ENCODE results near the gene TNS3.

TNS3 gene

GRCh38 chr7:47292832-47293309, 289.0 kb downstream of the TNS3 start:
- DNase-seq (ENCODE audit: low read depth in 4 of 4, low spot score in 1 of 4), result no peak

GRCh38 chr7:47291461-47292081, 290.3 kb downstream of the TNS3 start:
- no peak for DNase-seq (ENCODE audit: low read depth in 4 of 4, low spot score in 1 of 4)

- no peak for DNase-seq (ENCODE audit: low read depth in 4 of 4, low spot score in 1 of 4)
Observed at GRCh38 chr7:47290867-47291266, 291.0 kb downstream of the TNS3 start.

GRCh38 chr7:47290466-47290865, 291.4 kb downstream of the TNS3 start:
- no peak for DNase-seq (ENCODE audit: low read depth in 4 of 4, low spot score in 1 of 4)

- DNase-seq (ENCODE audit: low read depth in 4 of 4, low spot score in 1 of 4), result no peak
Observed at GRCh38 chr7:47288060-47288459, 293.9 kb downstream of the TNS3 start.

DNA sequence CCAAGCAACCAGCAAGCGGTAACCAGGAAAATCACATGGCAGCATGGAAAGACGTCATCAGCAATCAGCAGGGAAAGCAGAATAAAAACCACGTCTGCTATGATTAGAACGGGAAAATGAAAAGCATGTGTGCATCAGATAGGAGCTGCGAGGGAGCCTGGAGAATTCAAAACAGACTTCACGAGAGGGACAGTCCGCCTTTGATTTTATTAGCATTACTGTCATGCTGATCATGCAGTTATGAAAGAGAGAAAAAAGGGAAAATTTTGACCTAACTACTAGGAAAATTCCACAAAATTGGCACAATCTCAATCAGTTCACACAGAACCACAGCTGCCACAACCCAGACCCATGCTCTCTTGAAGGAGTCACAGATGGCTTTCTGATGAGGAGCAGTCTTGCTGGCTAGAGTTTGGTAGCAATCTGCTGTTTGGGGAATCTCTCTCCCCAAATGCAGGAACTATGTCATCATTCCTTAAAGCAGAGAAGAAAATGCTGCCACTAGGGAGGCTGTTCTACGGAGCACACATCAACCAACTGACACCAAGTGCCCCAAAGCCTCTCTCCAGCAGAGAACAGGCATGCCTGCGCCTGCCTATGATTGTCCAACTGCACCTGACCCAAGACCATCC, 295.9 kb downstream of the TNS3 start:
- DNase-seq (ENCODE audit: low read depth in 4 of 4, low spot score in 1 of 4), result no peak

GRCh38 chr7:47284691-47285635, 296.9 kb downstream of the TNS3 start:
- no peak for DNase-seq (ENCODE audit: low read depth in 4 of 4, low spot score in 1 of 4)

DNA sequence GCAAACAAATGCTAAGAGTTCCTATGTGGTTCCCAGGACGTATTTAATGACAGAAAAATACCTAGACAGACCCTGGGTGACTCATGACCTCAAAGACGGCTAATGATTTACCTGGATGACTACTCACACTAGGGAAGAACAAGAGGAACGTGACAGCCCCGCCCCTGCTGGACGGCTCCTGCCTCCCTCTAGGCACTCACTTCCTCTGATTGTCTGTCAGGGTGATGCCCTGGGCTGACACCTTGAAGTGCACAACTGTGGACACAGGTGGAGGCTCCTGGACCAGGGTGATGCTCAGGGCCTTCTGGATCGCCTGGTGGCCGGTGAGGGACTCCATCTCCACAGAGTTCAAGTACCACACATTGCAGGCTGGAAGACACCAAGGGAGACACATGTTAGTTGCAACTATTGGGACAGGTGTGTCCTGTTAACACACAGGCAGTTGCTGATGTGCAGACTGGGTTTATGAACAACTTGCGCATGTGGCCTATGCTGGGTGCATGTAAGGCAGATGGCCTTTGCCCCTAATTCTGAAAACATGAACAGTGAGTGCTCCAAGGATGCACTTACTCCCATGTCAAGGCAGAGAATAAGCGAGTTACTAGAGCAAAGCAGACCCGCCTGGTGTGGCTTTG, 298.3 kb downstream of the TNS3 start:
- no peak for DNase-seq (ENCODE audit: low read depth in 4 of 4, low spot score in 1 of 4)

DNA sequence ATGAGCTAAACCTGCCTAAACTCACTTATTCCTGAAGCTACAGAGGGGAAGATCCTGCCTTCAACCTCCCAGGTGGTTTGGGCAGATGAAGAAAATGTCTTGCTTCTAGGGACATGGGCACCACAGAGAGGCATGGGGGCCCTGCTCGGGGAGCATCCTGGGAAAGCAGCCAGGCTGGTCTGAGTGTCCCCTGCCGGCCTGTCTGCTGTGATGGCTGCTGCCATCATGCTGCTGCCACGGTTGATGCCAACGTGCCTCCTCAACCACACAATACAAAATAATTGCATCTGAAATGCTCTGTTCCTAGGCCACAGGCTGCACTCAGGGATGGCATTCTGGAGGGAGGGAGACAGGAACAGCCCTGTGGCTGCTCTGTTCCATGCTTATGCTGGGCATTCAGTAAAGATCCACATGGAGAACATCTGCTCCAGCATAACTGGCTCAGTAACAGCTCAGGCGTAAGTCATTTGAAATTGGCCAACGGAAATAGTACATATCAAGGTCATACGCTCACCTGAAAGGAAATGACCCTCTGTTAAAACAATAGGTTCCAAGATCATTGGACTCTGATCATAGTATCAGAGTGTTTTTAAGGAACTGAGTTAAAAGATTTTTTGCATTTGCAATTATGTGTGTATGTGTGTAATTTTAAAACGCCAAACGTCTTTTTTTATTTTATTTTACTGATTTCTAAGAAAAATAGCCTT, 299.0 kb downstream of the TNS3 start:
- no peak for DNase-seq (ENCODE audit: low read depth in 4 of 4, low spot score in 1 of 4)

DNA sequence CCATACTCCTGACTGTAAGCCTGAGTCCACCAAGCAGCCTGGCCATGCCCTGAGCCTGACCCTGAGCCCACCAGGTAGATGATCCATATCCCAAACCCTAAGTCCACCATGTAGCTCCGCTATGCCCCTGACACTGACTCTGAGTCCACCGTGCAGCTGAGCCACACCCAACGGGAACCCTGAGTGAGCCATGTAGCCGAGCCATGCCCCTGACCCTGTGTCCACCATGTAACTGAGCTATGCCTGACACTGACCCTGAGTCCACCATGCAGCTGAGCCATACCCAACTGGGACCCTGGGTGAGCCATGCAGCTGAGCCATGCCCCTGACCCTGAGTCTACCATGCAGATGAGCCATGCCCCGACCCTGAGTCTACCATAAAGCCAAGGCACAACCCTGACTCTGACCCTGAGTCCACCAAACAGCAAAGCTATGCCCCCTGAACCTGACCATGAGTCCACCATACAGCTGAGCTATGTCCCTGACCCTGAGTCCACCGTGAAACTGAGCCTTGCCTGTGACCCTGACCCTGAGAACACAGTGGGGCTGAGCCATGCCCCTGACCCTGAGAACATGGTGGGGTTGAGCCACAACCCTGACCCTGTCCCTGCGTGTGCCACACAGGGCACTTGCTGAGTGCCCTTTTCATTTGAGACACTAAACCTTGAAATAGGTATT, 299.8 kb downstream of the TNS3 start:
- DNase-seq (ENCODE audit: low read depth in 4 of 4, low spot score in 1 of 4), result no peak

GRCh38 chr7:47281161-47281560, 300.8 kb downstream of the TNS3 start:
- no peak for DNase-seq (ENCODE audit: low read depth in 4 of 4, low spot score in 1 of 4)

GRCh38 chr7:47280114-47280513, 301.8 kb downstream of the TNS3 start:
- DNase-seq (ENCODE audit: low read depth in 4 of 4, low spot score in 1 of 4), result no peak

DNA sequence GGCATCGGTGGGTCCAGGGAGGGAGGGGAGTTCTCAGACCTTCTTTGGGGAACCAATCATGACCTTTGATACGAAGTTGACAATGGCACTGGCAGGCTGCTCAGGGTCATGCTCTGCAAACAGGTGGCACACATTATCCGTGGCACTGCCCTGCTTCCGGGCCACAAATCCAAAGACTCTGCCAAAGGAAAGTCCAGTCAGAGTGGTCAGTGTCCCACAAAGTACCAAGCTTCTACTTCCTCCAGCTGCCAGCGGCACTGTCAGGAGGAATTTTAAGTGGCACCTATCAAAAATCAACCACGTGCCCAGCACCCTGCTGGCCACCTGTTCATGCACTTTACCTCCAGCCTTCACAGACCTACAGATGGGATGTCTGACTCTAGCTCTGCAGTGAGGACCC, 303.9 kb downstream of the TNS3 start:
- DNase-seq (ENCODE audit: low read depth in 4 of 4, low spot score in 1 of 4), result no peak

DNA sequence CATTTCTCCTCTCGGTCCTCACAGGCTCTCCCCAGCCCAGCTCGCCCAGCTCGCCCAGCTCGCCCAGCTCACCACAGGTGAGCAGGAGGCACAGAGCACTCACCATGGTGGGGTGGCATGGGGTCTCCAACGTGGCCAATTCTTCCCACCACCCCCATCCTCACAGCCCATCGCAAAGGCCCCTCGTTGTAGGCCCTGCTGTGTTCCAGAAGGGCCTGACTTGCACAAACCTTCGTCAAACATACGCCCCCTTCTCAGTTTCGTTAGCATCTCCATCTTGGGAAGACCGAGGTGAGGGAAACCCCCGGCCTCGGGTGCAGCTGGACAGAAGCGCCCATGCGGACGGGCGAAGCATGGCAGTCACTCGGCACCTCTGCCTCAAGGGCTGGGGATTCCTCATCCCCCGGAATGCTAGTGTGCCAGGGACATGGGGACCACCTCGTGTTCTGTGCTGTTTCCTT, 304.6 kb downstream of the TNS3 start:
- DNase-seq (ENCODE audit: low read depth in 4 of 4, low spot score in 1 of 4), result no peak

- DNase-seq (ENCODE audit: low read depth in 4 of 4, low spot score in 1 of 4), result no peak
Observed at GRCh38 chr7:47273974-47274766, 307.7 kb downstream of the TNS3 start.

DNA sequence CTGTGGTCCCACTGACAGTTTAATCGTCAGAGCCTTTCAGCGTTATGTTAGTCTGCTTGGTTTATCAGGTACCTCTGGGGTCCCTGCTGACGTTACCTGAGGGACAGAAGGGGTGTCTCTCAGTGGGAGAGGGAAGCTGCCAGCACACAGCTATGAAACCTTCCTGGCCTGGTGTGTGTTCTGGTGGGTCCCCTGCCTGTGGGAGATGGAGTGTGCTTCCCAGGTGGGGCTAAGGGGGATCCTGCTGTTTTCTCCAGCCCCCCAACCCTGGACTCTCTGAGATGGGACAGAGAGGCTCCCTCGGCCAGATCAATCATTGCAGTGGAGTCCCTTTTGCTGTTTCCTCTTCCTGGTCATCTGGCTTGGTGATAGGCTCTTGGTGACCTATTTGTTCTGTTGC, 308.8 kb downstream of the TNS3 start:
- DNase-seq (ENCODE audit: low read depth in 4 of 4, low spot score in 1 of 4), result no peak

GRCh38 chr7:47271749-47272148, 310.2 kb downstream of the TNS3 start:
- no peak for DNase-seq (ENCODE audit: low read depth in 4 of 4, low spot score in 1 of 4)

- DNase-seq (ENCODE audit: low read depth in 4 of 4, low spot score in 1 of 4), result no peak
Observed at GRCh38 chr7:47268851-47269836, 312.8 kb downstream of the TNS3 start.

All from stimulated activated CD4-positive, alpha-beta T cell treated with anti-CD3 and anti-CD28 coated beads, Interleukin-1b, Interleukin-23, amount 100 ng/mL, for 24 hours (primary cell).